NCI-H1092 treated with DMSO at 0.1 percent for 48 hours (cell line): ENCODE results near the gene GNG12.

Experiments
- DNase-seq: peaks from one replicate; lab custom pipeline; 2025; lab: John Stamatoyannopoulos, UW

GNG12 gene

DNA sequence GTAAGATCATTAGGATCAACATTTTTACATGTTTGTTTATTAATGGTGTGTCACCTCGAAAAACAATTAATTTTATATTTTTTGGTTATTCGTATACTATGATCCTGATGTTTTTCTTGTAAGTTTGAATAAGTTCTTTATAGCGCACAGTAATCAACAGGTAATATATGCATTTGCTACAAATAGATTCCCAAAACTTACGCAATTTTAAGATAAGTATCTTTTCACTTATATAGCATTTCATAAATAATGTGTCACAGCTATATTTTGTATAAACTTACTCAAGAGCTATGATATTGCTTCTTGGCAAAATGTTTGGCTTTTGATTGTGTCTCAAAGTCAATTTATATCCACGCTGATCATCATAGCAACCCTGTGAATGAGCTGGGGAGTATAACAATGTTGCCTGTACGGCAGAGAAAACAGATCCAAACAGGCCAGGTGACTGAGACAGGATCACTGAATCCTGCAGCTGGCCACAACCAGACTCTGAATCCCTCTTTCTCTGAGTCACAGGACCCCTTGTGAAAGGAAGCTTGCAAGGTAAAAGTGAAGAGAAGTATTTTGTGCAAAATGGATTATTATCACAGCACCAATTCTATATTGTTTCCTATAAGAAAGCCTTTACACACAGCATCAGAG, 48.6 kb downstream of the GNG12 start:
- no peak for DNase-seq

- no peak for DNase-seq
Measured at GRCh38 chr1:67780637-67781036, 52.6 kb downstream of the GNG12 start.

GRCh38 chr1:67777440-67777839, 55.8 kb downstream of the GNG12 start:
- no peak for DNase-seq

- DNase-seq = no peak
Measured at GRCh38 chr1:67777016-67777415, 56.3 kb downstream of the GNG12 start.

DNA sequence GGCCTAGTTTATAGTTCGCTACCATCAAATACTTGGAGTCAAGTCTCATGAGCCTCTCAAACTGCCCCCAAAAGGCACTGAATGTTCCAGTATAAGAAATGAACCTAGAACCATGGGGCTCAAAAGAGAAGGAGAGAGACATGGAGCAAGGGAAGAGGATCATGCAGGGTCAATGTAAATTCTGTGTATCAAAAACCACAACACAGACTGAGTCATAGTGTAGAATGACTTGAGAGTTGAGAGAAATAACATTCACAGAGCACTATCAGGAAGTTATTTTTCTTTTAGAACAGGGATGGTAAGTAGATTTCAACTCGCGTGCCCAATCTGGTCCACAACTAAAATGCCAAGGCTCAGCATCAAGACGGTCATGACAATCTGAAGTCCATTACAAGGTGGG, 59.8 kb downstream of the GNG12 start:
- DNase-seq = no peak

- DNase-seq = no peak
Measured at GRCh38 chr1:67771749-67772148, 61.5 kb downstream of the GNG12 start.

- no peak for DNase-seq
Measured at GRCh38 chr1:67771152-67771551, 62.1 kb downstream of the GNG12 start.

GRCh38 chr1:67769633-67770256, 63.5 kb downstream of the GNG12 start:
- DNase-seq = no peak

DNA sequence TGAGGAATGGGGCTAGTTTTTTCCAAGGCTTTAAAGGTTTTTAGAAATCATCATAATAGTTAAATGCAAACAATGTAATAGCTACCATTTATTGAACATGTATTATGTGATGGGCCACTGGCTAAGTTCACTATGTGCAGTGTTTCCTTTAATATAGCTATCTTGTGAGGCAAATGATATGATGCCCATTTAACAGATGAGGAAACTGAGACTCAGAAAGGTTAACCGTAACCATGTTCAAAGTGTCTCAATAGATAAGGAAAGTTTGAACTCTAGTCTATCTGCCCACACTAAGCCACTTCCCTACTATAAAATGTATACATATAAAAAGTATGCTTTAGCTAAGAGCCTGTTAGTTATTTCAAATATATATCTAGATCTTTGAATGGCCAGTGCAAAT, 64.8 kb downstream of the GNG12 start:
- no peak for DNase-seq

GRCh38 chr1:67767103-67767782, 66.0 kb downstream of the GNG12 start:
- DNase-seq = no peak

DNA sequence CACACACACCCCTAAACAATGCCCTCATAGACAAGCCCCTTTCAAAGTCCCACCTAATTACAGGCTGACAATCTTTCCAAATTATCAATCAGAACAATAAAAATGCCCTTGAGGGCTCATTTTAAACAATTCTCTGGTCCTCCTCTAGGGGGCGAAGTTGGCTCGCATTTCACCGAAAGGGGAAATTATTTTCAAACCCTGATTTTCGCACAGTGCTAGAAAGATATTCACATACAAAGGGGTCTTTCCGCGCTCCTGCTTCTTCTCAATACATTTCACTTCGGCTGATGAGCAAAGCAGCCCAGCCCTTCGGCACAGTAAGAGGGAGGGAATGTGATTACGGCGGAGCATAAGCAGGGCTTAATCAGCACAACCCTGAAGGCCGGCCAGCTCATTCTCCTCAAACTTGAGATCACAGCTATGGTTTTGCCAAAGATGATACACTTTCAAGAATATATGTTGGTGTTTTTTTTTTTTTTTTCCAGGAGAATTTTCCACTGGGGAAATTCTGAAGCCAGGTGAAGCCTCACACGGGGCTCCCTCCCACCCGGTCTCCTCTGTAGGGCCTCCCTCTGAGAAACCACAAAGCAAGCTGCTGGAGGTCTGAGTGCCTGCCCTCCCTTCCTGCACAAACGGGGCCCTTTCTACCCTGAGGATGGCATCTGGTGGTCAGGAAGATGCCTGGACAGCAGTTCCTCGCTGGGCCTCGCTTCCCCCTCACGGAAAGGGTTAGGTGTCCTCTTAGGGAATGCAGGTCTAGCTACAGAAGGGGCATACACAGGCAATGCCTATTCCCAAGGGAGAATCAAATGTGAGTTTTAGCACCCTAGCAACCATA, 66.9 kb downstream of the GNG12 start:
- peak; percentile 31 for DNase-seq

DNA sequence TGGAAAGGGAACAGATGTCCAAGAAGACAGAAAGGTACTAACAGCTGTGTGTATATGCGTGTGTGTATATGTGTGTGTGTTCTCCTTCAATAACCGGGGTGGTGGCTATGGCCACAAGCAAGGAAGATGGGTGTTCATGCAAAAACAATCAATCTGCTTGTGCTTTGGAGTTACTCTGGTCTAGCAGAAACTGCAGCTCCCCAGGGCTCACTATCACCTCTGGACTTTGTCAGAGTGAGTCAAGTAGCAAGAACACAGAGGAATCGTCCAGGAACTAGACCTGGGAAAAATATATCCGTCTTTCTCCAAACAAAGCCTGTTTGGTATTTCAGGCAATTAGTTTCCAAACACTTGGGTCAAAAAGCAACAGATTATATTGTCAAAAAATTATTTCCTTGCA, 68.6 kb downstream of the GNG12 start:
- DNase-seq = no peak

DNA sequence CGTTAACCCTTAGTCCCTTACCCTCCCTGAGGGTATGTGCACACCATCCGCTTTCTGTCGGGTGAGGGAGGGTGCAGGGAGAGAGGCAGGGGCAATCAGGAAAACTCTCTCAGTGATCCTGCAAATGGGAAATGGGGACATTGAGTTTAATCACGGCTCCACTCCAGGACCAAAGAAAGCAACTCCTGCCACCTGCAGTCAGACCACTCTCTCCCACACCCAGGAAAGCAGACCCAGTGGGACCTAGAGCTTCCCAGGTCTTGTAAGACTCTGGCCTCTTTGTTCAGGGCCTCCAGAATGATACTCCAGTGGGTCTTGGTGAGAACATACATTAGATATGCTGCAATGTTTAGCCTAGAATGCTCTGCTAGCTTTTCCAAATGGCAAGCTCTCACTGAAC, 71.5 kb downstream of the GNG12 start:
- DNase-seq = no peak

DNA sequence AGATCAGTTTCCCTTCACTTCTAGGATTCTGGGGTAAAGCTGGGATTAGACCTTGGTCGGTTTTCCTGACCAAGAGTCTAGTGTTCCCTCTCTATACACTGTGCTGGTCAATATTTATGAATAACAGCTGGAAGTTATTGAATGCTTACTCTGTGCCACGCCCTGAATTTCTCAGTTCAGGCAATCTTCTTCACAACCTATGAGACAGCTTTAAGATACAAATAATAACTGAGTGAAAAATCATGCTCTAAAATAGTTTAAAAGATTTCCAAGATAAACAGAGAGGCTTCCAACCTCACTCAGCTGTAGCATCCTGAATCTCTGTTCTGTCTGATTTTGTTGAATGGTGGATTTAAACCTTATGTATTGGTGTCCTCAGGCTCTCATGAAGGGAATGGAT, 72.2 kb downstream of the GNG12 start:
- DNase-seq = no peak

- DNase-seq = peak; percentile 50
Measured at GRCh38 chr1:67760030-67760821, 73.0 kb downstream of the GNG12 start.

DNA sequence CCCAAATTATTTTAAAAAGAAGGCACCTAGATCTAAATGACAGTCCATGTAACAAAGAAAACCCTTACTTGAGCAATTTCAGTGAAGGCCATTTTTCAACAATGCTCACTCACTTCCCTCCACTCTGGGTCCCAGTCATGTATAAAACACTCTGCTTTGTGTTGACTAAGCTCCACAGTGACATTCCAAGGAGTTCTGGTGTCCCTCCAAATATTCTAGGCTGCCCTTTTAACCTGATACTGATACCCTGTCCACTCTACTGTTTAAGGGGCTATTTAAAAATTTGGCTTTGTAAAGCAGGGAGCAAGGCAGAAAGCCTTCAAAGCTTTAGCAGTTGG, 73.6 kb downstream of the GNG12 start:
- DNase-seq = no peak

DNA sequence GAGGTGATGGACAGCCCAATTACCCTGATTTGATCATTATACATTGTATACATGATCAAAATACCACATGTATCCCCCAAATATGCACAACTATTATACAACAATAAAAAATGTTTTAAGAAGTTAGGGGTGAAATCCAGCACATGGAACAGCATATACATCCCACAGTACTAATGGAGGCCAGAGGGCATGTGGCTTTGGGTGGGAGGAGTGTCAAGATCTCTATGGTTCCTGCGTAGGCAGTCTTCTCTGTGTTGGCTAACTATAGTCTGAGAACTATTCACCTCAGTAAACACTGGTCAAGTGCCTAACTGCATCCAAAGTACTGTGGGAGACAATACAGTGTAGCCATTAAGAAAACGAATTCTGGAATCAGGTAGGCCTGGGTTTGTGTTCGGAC, 74.2 kb downstream of the GNG12 start:
- no peak for DNase-seq

DNA sequence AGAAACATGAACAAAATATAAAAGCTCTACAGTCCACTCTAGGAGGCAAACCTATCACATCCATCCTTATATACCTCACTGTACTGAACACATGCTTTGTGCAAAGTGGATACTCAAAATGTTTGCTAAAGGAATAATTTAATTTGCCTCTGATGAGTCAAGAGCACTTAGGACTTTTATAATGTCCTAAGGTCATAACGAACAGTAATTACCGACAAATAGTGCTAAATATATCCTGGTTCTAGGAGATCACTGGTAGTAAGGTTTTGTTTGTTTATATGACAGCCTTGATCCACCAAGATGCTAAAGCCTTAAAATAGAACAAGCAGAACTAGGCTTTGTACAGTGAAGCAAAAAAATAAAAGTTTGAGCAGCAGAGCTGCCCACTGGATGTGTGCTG, 77.6 kb downstream of the GNG12 start:
- peak; percentile 68 for DNase-seq

DNA sequence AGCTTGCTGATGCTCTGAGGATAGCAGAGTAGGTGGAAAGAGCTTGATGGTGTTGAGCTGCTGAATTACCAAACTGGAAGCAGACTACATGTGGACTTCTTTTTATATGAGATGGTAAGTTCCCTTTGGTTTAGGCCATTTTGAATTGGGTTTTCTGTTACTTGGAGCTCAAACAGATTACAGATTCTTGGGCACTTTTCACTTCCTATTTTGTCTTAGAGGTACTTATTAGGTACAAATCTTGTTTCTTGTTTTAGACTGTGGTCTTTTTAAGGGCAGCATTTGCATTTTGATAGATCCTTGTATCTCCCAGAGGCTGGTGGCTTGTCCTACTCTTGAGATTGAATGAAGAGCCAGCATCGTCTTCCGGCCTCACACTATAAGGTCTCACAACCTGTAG, 78.1 kb downstream of the GNG12 start:
- DNase-seq = no peak

GRCh38 chr1:67754526-67754920, 78.7 kb downstream of the GNG12 start:
- DNase-seq = no peak

GRCh38 chr1:67753776-67754525, 79.3 kb downstream of the GNG12 start:
- DNase-seq = no peak
